Suppressor macrophage treated with lipopolysaccharide for 4 hours (primary cell): ENCODE measurements around the gene ELK3.
"Not testable (repeated sequence)": the region's sequence is repeated elsewhere in the genome, so short reads cannot be mapped to it uniquely, and the experiment has no call there.

Experiments
- DNase-seq: peaks from one replicate; pipeline ENCODE4 v3.0.0-alpha.2; 2020

Gene ELK3

GRCh38 chr12:96261557-96261956, 67.4 kb downstream of the ELK3 start:
- no peak for DNase-seq

GRCh38 chr12:96263449-96263902, 69.3 kb downstream of the ELK3 start:
- DNase-seq, result no peak

DNA sequence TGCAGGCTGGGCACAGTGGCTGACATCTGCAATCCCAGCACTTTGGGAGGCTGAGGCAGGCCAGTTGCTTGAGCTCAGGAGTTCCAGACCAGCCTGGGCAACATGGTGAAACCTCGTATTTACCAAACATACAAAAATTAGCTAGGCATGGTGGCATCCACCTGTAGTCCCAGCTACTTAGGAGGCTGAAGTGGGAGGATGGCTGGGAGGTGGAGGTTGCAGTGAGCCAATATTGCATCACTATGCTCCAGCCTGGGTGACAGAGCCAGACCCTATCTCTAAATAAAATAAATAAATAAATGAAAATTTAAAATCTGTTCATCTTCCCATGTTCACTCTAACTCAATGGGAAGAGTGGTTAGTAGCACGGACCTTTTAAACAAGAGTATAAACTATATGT, 71.2 kb downstream of the ELK3 start:
- no peak for DNase-seq

DNA sequence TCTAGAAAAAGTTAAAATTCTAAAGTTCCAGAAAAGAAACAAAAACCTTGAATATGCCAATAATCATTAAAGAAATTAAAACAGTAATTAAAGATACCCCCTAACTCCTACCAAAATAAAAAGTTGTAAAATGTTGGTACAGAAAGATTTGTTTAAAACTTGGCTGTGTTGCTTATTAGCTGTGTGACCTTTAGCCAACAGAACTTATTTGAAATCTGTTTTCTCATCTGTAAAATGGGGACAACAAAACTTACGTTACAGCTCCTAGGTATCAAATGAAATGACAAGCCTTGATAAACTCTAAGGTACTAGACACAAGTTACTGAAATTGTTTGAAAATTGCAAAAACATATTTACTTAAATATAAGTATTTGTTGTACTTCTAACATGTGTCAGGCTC, 71.7 kb downstream of the ELK3 start:
- no peak for DNase-seq

DNA sequence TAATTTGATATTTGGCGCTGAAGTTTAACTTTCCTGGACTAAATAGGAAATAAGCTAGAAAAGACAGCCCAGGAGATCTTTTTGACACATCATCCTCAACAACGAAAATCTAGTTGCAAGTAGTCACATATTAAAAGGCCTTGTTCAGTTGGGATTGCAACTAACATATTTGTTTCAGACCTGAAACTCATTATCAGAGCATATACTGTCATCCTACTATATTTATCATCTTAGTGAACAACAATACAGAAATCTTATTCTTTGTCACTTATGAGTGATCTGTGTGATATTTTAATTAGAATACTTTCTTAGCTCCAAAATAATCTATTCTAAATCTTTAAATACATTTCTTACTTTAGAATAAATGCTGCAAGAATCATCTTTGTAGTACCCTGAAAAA, 72.1 kb downstream of the ELK3 start:
- DNase-seq, result no peak

DNA sequence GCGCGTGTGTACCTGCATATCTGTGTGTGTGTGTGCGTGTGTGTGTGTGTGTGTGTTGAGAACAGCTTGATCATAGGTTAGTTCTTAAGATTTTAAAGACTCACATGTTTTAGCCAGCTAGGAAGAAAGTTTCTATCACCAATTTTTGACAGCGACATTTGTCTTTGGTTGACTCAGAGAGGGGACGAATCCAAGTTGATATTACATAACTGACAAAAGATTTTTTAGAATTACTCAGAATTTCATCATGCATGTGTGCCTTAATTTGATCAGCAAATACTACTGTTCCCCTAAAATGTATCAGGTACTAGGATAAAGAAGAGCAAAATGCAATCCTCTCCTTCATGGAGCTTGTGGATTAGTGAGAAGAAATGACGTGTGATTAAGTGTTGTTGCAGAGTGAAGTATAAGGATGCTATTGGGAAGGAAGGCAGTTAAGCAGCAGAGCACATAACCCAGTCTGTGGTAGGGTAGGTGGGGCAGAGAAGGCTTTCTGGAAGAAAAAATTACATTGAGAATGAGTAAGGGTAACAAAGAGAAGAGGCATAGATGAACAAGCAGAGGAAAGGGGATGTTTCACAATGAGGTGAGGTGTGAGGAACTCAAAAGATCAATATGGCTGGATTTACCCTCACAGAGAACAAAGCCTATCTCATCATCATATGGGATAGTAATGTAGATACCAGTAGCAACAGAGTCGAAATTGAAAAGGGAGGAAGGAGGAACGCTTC, 77.5 kb downstream of the ELK3 start:
- DNase-seq, result no peak

GRCh38 chr12:96274331-96274730, 80.2 kb downstream of the ELK3 start:
- DNase-seq, result no peak

DNA sequence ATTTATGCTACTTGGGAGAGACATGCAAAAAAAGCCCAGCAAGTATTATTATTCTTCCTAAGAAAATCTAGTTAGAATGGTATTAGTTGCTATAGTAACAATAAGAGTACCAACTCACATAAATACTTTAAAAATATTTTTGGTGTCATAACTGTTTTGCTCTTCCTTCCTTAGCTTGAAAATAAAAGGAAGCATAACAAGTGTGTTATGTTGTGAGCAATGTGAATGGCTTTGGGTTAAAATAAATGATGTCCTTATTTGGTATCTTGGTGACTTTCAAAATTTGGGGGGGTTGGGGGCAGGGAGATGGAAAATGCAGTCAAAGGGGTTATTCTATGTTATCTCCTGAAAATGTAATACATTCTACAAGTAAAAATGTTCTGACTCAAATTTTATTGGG, 91.0 kb downstream of the ELK3 start:
- no peak for DNase-seq

GRCh38 chr12:96289067-96289466, 94.9 kb downstream of the ELK3 start:
- no peak for DNase-seq

DNA sequence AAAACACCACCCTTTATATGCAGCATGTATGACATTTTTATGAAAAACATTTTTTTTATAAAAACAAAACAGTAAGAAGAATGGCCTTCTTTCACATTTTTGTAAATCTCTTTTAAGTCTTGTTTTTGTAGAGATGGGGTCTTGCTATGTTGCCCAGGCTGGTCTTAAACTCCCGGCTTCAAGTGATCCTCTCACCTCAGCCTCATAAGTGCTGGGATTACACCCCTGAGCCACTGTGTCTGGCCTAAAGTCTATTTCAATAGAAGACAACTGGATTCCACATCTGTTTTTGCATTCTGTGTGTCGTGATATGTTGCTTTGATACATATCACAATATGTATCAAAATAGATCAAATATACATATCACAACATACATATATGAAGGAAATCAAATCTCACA, 98.9 kb downstream of the ELK3 start:
- DNase-seq, result no peak

- no peak for DNase-seq
These were observed 100.7 kb downstream of the ELK3 start for GRCh38 chr12:96294831-96295230.

GRCh38 chr12:96295532-96296160, 101.5 kb downstream of the ELK3 start:
- no peak for DNase-seq

- no peak for DNase-seq
These were observed 103.3 kb downstream of the ELK3 start for GRCh38 chr12:96297504-96297903.

DNA sequence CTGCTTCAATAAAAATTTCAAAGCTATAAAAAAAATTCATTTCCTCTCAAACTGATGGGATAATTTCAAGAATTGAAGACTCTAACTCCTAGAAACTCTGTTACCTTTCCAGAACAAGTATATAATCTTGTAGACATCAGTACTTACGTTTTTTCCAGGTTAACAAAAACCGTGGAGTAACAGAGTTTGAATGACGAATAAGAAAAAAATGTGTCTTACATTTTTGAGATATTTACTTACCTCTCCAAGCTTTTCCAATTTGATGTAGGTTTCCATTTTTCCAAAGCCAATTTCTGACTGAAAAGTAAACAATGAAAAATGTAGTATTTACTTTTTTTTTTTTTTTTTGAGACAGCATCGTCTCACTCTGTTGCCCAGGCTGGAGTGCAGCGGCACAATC, 105.9 kb downstream of the ELK3 start:
- no peak for DNase-seq

DNA sequence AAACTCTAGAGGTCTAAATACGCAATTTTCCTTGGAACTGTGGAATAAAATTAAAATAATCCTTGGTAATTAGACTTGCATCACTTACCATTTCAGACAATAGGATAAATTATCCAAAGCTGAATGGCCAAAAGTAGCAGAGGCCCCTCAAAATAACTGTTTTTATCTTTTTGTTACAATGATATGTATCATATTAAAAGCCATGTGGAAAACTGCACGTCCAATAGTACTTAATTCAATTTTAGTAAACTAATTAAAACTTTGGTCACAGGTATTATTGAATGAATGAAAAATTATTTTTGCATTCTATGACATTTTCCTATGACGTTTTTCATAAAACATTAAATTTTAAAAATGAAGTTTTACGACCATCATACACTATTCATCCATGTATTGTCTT, 107.6 kb downstream of the ELK3 start:
- no peak for DNase-seq

GRCh38 chr12:96302687-96303310, 108.6 kb downstream of the ELK3 start:
- no peak for DNase-seq

DNA sequence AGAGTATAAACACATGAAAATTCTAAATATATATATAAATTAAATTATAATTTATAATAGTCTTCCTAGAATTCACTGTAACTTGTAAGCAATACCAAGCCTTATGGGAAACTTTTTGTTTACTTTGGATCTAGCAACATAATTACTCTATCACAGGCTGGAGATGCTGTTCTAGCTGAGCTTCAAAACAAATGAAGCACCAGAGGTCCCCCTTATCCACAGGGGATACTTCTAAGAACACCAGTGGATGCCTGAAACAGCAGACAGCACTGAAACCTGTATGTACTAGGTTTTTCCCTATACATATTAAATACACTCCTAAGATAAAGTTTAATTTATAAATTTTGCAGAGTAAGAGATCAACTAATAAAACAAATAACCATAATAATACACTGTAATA, 109.5 kb downstream of the ELK3 start:
- no peak for DNase-seq

DNA sequence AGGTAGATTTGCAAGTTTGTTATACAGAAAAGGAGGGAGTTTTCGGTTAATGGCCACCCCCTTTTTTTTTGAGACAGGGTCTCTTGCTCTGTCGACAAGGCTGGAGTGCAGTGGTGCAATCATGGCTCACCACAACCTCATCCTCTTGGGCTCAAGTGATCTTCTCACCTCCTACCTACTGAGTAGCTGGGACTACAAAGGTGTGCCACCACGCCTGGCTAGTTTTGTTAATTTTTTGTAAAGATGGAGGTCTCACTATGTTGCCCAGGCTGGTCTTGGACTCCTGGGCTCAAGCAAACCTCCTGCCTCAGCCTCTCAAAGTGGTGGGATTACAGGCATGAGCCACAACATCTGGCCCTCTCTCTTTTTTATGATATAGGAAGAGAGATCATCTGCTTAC, 111.5 kb downstream of the ELK3 start:
- DNase-seq, result no peak

DNA sequence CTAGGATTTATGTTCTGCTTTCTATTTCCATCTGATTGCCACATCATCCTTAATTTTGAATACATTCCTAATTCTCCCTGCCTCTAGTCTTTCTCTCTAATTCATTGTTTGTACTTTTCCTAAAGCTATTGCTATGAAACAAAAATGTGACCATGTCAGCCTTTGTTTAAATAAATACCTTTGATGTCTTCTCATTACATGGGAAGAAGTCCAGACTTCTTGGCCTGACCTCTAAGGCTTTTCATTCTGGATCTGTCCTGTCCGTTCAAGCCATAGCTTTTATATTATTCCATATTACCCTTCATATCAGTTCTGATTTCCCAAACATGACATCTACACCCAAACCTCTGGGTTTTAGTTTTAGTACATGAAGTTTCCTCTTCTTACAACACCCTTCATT, 114.7 kb downstream of the ELK3 start:
- DNase-seq, result no peak

DNA sequence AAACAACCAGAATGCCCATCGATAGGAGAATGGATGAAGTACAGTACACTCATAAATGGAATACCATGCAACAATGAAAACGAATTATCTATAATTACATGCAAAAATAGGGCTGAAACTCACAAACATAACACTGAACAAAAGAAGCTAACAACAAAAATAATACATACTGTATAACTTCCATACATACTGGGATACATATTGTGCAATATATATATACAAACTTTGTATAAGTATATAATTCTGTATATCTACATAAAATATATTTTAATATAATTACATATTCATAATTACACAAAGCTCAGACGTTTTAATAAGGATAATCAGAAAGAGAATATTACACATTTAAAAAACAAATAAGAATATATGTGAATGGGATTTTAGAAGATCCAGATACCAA, 115.9 kb downstream of the ELK3 start:
- no peak for DNase-seq

- DNase-seq, result no peak
These were observed 117.0 kb downstream of the ELK3 start for GRCh38 chr12:96311191-96311590.

DNA sequence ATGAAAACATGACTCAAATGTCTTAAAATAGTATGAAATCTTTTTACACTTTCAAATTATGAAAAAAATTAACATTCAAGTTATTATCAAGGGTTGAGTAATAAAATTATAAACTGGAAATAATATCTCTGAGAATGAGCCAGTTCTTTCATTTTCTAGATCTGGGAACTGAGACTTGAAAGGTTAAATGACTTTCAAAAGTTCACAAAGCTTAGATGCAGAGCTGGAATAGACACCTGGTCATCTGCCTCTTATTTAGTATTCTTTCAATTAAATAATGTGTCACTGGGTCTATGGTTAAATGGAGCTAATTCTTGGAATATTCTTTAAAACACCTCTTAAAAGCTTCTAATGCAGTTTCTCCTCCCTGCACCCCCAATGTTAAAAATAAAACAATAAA, 119.4 kb downstream of the ELK3 start:
- no peak for DNase-seq

DNA sequence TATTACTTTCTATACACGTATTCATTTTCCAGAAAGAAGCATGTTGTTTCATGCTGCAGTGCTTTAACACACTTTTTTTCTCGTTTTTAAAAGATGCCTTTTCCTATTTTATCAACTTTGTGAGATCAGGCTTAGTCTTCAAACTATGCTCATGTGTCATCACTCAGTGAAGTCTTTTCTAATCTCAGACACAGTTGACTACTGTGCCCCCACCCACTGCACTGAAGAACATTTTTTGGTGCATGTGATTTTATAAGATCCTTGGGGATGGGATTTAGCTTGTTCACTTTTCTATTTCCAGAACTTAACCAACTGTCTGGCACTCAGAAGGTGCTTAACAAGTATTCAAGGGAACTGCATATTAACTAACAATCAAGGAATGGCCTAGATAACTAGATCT, 120.5 kb downstream of the ELK3 start:
- DNase-seq, result no peak

DNA sequence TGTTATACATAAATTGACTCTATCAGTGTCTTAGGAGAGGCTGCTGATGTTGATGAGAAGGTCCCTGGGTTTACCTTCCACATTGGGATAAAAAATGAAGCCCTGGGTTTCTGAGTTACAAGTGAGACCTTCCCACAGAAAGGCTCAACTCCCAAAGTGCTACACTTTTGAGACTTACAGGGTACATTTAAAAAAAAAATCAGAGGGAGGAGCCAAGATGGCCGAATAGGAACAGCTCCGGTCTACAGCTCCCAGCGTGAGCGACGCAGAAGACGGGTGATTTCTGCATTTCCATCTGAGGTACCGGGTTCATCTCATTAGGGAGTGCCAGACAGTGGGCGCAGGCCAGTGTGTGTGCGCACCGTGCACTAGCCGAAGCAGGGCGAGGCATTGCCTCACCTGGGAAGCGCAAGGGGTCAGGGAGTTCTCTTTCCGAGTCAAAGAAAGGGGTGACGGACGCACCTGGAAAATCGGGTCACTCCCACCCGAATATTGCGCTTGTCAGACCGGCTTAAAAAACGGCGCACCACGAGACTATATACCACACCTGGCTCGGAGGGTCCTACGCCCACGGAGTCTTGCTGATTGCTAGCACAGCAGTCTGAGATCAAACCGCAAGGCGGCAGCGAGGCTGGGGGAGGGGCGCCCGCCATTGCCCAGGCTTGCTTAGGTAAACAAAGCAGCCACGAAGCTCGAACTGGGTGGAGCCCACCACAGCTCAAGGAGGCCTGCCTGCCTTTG, 121.7 kb downstream of the ELK3 start:
- not testable (repeated sequence) for DNase-seq
